ENCODE data around the gene WDR47.

WDR47 gene

DNA sequence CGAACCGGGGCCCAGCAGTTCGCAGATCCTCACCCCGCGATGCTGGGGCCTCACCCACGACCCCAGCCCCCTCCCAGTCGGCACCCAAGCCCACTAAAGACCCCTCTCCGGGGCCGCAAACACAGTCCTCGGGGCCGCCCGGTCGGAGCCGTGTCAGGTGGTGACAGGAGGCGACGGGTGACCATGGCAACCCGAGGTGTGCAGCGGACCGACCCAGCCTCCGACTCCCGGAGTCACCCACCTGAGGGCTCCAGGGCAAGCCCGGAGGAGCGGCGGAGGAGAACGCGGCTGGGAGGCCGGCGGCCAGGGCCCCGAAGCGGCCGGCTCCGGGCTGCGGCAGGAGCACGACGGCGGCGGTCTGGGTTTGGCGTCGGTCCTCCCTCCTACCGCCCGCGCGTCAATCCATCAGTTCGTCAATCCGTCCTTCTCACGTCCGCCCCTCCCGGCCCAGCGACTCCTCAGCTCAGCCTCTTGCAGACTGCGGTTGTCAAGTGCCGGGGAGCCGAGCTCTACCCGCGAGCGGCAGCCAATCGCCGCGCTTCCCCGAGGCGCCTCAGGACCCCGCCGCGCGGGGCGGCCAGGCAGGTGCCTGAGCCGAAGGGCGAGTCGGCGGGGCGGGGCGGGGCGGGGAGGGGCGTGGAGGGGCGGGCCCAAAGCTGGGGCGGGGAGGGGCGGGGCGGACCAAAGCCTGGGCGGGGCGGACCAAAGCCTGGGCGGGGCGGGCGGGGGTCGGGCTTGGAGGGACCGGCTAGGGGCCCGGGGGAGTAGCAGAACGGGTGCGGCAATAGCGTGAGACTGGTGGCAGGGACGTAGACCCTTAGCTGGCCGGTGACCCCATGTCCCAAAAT lies at the start of gene WDR47:
WDR47 (minus strand) TSS at position 482 of the 848 bp plus-strand sequence. CDS start 18,590 bp downstream, outside the sequence.
- H3K4me3 ChIP-seq (ENCODE audit: control insufficient read depth, low read depth, low read length) = peak within 1 kb of the TSS; percentile 86
- peak; percentile 94 for DNase-seq (ENCODE audit: low read depth)
- TF ChIP-seq, protein P1, sequence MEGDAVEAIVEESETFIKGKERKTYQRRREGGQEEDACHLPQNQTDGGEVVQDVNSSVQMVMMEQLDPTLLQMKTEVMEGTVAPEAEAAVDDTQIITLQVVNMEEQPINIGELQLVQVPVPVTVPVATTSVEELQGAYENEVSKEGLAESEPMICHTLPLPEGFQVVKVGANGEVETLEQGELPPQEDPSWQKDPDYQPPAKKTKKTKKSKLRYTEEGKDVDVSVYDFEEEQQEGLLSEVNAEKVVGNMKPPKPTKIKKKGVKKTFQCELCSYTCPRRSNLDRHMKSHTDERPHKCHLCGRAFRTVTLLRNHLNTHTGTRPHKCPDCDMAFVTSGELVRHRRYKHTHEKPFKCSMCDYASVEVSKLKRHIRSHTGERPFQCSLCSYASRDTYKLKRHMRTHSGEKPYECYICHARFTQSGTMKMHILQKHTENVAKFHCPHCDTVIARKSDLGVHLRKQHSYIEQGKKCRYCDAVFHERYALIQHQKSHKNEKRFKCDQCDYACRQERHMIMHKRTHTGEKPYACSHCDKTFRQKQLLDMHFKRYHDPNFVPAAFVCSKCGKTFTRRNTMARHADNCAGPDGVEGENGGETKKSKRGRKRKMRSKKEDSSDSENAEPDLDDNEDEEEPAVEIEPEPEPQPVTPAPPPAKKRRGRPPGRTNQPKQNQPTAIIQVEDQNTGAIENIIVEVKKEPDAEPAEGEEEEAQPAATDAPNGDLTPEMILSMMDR (conservative IDR thresholded peaks at IDR 0.05; ENCODE audit: control insufficient read depth, insufficient read depth, low read depth, low read length) = no peak

- TF ChIP-seq, protein P1 (conservative IDR thresholded peaks at IDR 0.05; ENCODE audit: control insufficient read depth, insufficient read depth, low read depth, low read length) = no peak
- peak; percentile 61 for DNase-seq (ENCODE audit: low read depth)
- peak overlapping the region; percentile 90 for H3K4me3 ChIP-seq (ENCODE audit: control insufficient read depth, low read depth, low read length)
These were observed 49.4 kb upstream of the WDR47 start for GRCh38 chr1:109091078-109091838.

GRCh38 chr1:109090196-109091077 lies 48.5 kb upstream of the WDR47 start, which contains the start of gene TMEM167B:
TSS of gene TMEM167B (plus strand) at chr1:109090764. CDS start at chr1:109090873, 109 bp downstream.
- H3K4me3 ChIP-seq (ENCODE audit: control insufficient read depth, low read depth, low read length) = peak within 1 kb of the TSS; percentile 90
- TF ChIP-seq, protein P1 (conservative IDR thresholded peaks at IDR 0.05; ENCODE audit: control insufficient read depth, insufficient read depth, low read depth, low read length) = no peak

DNA sequence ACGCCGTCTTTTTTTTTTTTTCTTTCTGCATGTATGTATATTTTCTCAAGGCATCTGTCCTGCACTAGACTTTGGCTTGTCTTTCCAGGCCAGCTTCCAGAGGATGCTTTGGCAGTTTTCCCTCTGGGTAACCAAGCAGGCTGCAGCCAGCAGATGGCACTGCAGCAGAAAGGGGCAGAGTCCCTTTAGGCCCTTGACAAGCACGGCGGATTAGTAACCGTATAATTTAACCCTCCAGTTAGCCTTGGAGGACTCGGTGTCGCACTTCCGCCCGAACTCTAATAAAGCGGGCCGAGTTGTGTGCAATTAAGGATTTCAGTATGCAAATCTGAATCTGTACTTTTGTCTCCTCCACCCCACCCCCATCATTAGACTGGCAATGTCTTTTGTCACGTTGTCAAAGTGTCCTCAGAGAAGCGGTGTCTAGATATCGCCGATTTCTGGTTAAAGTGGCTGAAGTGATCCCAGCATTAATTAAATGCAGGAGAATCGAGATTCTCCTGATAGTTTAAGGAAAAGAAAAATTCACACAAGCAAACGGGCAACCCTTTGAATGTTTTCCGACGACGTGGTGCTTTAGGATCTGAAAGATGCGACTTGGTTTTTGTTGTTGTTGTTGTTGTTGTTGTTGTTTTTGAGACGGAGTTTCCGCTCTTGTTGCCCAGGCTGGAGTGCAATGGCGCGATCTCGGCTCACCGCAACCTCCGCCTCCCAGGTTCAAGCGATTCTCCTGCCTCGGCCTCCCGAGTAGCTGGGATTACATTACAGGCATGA lies 47.5 kb upstream of the WDR47 start:
- TF ChIP-seq, protein P1 (conservative IDR thresholded peaks at IDR 0.05; ENCODE audit: control insufficient read depth, insufficient read depth, low read depth, low read length) = peak; percentile 34
- DNase-seq (ENCODE audit: low read depth) = peak; percentile 57
- peak overlapping the region; percentile 90 for H3K4me3 ChIP-seq (ENCODE audit: control insufficient read depth, low read depth, low read length)

More at GRCh38 chr1:109090196-109091077, 48.5 kb upstream of the WDR47 start, which contains the start of gene TMEM167B:
- DNase-seq (ENCODE audit: low read depth) = peak; percentile 95

DNA sequence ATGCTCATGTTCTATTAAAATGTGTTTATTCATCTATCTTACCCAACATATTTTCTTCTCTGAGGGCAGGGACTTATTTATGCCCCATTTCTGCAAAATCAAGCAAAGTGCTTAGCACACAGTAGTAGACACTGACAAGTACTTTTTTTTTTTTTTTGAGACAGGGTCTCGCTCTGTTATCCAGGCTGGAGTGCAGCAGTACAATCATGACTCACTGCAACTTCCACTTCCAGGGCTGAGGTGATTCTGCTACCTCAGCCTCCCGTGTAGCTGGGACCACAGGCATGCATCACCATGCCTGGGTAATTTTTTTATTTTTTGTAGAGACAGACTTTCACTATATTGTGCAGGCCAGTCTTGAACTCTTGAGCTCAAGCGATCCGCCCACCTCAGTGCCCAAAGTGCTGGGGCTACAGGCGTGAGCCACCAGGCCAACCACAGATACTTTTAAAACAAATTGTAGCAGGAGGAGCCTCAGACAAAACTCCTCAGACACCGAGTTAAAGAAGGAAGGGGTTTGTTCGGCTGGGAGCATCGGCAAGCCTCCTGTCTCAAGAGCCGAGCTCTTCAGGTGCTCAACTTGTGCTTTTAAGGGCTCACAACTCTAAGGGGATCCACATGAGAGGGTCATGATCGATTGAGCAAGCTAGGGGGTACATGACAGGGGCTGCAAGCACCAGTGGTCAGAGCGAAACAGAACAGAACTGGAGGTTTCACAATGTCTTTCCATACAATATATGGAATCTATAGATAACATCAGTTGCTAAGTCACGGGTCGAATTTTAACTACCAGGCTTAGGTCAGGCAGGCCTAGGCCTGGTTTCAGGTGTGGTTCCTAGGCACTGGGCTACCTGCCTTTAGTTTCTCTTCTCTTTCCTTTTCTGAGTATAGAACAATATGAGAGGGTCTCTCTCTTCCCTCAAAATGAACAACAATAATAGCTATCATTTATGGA lies 42.9 kb upstream of the WDR47 start:
- no peak for DNase-seq (ENCODE audit: low read depth)
- TF ChIP-seq, protein P1 (conservative IDR thresholded peaks at IDR 0.05; ENCODE audit: control insufficient read depth, insufficient read depth, low read depth, low read length) = no peak
- H3K4me3 ChIP-seq (ENCODE audit: control insufficient read depth, low read depth, low read length) = no peak overlapping the region
